Raji (cell line): ENCODE data around the gene NEK6.

ENCODE experiments used
- POLR2A ChIP-seq: IDR thresholded peaks from 2 replicates; pipeline ENCODE4 v1.6.1; 2011; ENCODE audit warnings: low read depth, low read length, control low read depth; ENCODE audit not compliant: insufficient read depth

NEK6 gene

GRCh38 chr9:124279531-124280175, 21.9 kb downstream of the NEK6 start:
- TF ChIP-seq POLR2A = no peak

GRCh38 chr9:124280176-124280691, 22.5 kb downstream of the NEK6 start:
- no peak for TF ChIP-seq POLR2A

GRCh38 chr9:124281931-124282371, 24.2 kb downstream of the NEK6 start:
- TF ChIP-seq POLR2A = no peak

GRCh38 chr9:124282442-124283227, 24.9 kb downstream of the NEK6 start:
- TF ChIP-seq POLR2A = no peak

GRCh38 chr9:124283228-124283814, 25.6 kb downstream of the NEK6 start:
- TF ChIP-seq POLR2A = no peak

- TF ChIP-seq POLR2A = no peak
Observed at GRCh38 chr9:124284237-124284831, 26.6 kb downstream of the NEK6 start.

GRCh38 chr9:124284940-124285441, 27.2 kb downstream of the NEK6 start:
- TF ChIP-seq POLR2A = no peak

- TF ChIP-seq POLR2A = no peak
Observed at GRCh38 chr9:124285490-124285889, 27.7 kb downstream of the NEK6 start.

- TF ChIP-seq POLR2A = no peak
Observed at GRCh38 chr9:124285903-124286291, 28.1 kb downstream of the NEK6 start.

GRCh38 chr9:124286292-124286931, 28.7 kb downstream of the NEK6 start:
- TF ChIP-seq POLR2A = no peak

- no peak for TF ChIP-seq POLR2A
Observed at GRCh38 chr9:124290053-124290591, 32.4 kb downstream of the NEK6 start.

- no peak for TF ChIP-seq POLR2A
Observed at GRCh38 chr9:124290743-124291554, 33.2 kb downstream of the NEK6 start.

- no peak for TF ChIP-seq POLR2A
Observed at GRCh38 chr9:124291801-124292396, 34.1 kb downstream of the NEK6 start.
